C4-2B (cell line): ENCODE results near the gene WRAP73.

Source experiments
- ZFX ChIP-seq: fragments of 450-650 bp; IDR thresholded peaks from 2 replicates; pipeline ENCODE4 v1.6.1; 2017
- TF ChIP-seq, protein P1 (sequence below): fragments of 450-650 bp; conservative IDR thresholded peaks from 2 replicates; pipeline ENCODE4 v1.5.1; 2017; ENCODE audit warnings: mild to moderate bottlenecking

- TF ChIP-seq, protein P1, sequence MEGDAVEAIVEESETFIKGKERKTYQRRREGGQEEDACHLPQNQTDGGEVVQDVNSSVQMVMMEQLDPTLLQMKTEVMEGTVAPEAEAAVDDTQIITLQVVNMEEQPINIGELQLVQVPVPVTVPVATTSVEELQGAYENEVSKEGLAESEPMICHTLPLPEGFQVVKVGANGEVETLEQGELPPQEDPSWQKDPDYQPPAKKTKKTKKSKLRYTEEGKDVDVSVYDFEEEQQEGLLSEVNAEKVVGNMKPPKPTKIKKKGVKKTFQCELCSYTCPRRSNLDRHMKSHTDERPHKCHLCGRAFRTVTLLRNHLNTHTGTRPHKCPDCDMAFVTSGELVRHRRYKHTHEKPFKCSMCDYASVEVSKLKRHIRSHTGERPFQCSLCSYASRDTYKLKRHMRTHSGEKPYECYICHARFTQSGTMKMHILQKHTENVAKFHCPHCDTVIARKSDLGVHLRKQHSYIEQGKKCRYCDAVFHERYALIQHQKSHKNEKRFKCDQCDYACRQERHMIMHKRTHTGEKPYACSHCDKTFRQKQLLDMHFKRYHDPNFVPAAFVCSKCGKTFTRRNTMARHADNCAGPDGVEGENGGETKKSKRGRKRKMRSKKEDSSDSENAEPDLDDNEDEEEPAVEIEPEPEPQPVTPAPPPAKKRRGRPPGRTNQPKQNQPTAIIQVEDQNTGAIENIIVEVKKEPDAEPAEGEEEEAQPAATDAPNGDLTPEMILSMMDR = no peak
- TF ChIP-seq ZFX = no peak
Measured at GRCh38 chr1:3602375-3602774, 47.5 kb downstream of the WRAP73 start.
